Endometrium (tissue), 2 donors: ENCODE data around the gene TH.
"Not testable (repeated sequence)": the region's sequence is repeated elsewhere in the genome, so short reads cannot be mapped to it uniquely, and the experiment has no call there.

Source experiments
- FAIRE-seq: peaks from 2 replicates; lab custom pipeline; 2012; peaks lifted over from hg19 to GRCh38; lab: Jason Lieb, UNC
- donor health status: control.
- donor health status: control.

Gene TH

GRCh38 chr11:2129699-2130366, 41.8 kb downstream of the TH start:
- no peak for FAIRE-seq

GRCh38 chr11:2129308-2129698, 42.3 kb downstream of the TH start:
- FAIRE-seq, result no peak

- FAIRE-seq, result no peak
Measured at GRCh38 chr11:2128511-2129307, 42.9 kb downstream of the TH start.

GRCh38 chr11:2128130-2128510, 43.5 kb downstream of the TH start:
- FAIRE-seq, result no peak

GRCh38 chr11:2127482-2128129, 44.0 kb downstream of the TH start:
- no peak for FAIRE-seq

- no peak for FAIRE-seq
Measured at GRCh38 chr11:2126520-2127085, 45.0 kb downstream of the TH start.

- FAIRE-seq, result not testable (repeated sequence)
Measured at GRCh38 chr11:2124736-2125484, 46.7 kb downstream of the TH start.

- no peak for FAIRE-seq
Measured at GRCh38 chr11:2123628-2123960, 48.0 kb downstream of the TH start.

GRCh38 chr11:2122907-2123627, 48.5 kb downstream of the TH start:
- FAIRE-seq, result no peak

GRCh38 chr11:2122222-2122906, 49.3 kb downstream of the TH start:
- FAIRE-seq, result no peak

GRCh38 chr11:2121227-2122130, 50.1 kb downstream of the TH start:
- FAIRE-seq, result no peak

- FAIRE-seq, result no peak
Measured at GRCh38 chr11:2120359-2121100, 51.1 kb downstream of the TH start.

- FAIRE-seq, result no peak
Measured at GRCh38 chr11:2118677-2119076, 52.9 kb downstream of the TH start.

GRCh38 chr11:2116680-2117079, 54.9 kb downstream of the TH start:
- FAIRE-seq, result no peak

- no peak for FAIRE-seq
Measured at GRCh38 chr11:2115308-2115707, 56.3 kb downstream of the TH start.

GRCh38 chr11:2114430-2115241, 57.0 kb downstream of the TH start:
- no peak for FAIRE-seq
